NCI-H69 (cell line): ENCODE data around the gene RABGAP1.

ENCODE experiments used
- DNase-seq: peaks from one replicate; lab custom pipeline; 2025; lab: John Stamatoyannopoulos, UW

Gene RABGAP1

DNA sequence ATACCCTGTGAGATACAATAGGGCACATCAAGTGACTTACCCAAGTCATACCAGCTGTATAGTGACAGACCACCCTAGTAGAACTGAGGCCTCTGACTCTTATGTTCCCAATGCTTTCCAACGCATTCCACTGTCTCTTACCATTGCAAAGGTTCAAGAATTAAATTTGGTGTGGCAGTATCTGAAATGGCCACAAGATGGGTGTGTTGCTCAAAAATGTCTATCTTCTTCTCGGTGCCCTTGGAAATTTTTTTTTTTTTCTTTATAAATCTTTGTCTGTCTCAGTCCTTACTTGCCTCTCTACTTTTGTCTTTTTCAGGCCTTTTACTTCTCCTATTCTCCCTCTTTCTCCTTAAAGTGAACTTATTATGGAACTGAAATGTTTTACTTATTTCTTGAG lies 141.0 kb downstream of the RABGAP1 start:
- peak; percentile 47 for DNase-seq

DNA sequence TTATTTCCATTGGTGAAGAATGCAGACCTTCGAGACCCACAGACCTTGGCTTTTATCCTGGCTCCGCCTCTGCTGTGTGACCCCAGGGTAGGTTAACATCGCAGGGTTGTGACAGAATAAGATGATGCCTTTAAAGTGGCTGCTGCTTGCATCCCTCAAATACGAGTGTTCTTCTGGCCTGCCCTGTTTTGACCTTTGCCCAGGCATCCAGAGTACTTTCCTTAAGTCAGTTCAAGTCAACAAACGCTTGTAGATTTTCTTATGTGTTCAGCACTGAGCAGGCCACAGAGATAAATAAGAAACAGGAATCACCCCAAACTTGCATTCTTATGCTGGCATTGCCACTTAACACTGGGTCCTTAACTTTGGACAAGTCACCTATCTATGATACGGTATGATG lies 142.9 kb downstream of the RABGAP1 start:
- no peak for DNase-seq

DNA sequence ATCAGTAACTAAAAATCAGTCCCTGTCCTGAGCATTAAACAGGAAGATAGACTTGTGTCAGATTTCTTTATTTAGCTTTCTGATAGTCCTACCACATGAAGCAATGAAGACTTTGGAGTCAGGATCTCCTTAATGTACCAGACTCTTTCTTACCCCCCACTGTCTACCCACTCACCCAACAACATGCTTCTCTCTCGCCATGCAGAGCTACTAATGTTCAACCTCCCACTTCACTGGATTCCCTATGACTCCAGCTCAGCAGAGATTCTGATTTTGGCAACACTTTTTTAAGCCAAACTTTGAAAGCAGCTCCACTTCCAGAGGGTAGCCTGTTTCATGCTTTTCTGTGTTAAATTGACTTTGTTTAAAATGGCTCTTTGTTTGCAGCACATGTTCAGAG lies 143.4 kb downstream of the RABGAP1 start:
- no peak for DNase-seq

DNA sequence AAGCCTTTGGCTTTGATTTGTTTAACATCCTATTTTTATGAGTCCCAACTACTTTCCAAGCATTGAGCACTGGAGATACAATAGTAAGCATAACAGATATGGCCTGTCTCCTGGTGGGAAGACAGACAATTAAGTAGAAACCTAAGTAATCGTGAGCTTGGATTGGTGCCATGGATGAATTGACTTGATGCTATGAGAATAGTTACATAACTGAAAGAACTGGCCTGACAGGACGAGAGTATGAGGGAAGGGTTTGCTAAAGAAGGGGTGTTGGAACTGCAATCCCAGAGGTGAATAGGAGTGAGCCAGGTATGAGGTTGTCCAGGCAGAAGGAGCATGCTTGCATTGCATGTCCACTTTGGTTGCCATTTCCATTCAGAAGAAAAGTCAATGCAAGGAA lies 145.1 kb downstream of the RABGAP1 start:
- peak; percentile 35 for DNase-seq

DNA sequence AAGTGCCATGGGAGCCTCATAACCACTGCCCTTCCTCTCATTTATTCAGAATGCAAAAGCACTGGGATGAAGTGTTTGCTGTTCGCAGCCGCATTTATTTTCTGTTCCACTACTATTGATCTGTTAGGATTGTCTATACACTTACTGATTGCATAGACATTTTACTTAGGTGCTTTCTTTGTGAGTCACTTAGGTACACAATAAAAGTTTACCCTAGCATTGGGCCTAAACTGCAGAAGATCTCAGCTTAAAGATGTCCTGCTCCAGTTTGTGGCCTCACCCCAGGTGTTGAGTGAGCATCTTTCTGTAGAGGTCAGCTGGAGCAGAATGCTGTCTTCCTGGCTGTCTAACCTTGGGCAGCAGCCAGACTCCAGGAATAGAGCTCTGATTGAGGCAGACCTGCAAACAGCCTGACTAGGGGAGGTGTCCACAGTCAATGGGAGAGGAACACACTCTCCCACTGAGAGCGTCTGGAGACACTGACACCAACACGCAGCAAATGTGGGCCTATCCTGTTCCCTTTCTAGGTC lies 146.6 kb downstream of the RABGAP1 start:
- DNase-seq: no peak

DNA sequence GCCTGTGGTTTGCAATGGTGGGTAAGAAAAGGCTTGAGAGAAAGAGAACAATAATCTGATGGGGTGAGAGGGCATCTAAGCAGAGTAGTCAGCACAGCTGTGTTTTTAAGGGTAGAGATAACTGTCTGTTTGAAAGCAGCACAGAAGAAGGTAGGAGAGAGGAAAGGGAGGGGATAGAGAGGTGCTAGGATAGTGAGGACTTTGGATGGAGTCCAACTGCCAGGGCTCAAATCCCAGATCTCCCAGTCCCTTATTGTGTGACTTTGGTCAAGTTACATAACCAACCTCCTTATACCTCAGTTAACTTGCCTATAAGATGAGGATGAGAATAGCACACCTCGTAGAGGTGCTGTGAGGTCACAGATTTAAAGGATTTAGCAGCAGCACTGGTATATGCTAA lies 148.2 kb downstream of the RABGAP1 start:
- no peak for DNase-seq

DNA sequence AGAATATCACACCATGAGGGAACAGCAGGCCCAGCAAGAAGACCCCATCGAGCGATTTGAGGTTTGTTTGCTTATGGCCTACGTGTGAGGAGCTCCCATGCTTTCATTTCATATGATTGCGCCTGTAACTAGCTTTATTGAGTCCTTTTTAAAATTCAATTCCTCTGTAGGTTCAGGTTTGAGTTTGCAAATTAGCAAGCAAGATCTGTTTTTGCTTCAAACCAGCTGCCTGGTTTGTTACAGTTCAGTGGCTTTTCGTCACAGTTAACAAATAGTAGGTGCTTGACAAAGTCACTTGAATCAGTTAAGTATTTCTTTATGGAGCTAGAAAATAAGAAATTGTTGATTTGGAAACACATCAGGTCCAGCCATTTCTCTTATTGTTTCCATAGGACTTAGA lies 149.0 kb downstream of the RABGAP1 start:
- no peak for DNase-seq

DNA sequence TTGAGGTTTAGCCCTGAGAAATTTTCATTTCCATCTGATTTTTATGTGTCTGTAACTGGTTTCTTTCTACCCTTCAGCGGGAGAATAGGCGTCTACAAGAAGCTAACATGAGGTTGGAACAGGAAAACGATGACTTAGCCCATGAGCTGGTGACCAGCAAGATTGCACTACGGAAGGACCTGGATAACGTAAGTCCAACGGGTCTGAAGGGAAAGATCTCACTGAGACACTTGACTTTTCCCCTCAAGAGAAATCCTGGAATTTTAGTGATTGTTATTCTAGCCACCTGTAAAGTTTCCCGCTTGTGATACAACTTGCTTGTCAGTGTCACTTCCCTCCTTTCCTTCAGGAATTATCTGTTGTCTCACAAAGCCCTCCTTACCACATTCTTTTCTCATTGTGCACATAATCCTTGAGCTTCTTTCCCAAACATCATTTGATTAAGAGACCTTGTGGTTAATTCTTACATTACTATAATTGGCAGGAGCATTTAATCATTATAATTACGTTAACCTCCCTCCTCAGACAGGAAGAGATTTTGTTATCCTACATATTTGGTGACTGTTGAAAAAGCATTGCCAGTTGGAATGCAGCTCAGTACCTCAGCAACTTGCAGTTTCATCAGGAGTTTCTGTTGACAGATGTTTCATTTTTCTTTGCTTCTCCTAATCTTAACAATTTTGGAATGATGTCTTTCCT lies 149.5 kb downstream of the RABGAP1 start:
- DNase-seq: no peak

DNA sequence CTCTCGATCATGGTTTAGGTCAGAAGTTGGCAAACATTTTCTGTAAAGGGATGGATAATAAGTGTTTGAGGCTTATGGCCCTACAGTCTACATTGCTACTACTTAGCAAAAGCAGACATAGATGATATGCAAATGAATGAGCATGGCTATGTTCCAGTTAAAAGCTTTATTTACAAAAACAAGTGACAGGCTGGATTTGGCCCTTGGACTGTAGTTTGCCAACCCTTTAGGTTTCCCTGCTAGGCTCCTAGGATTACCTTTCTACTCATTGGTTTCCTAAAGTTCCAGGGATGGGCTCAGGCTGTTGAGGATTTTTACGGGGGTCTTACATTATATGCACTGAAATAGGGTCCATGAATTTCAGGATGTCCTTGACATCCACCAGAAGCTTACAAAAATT lies 150.1 kb downstream of the RABGAP1 start:
- no peak for DNase-seq

DNA sequence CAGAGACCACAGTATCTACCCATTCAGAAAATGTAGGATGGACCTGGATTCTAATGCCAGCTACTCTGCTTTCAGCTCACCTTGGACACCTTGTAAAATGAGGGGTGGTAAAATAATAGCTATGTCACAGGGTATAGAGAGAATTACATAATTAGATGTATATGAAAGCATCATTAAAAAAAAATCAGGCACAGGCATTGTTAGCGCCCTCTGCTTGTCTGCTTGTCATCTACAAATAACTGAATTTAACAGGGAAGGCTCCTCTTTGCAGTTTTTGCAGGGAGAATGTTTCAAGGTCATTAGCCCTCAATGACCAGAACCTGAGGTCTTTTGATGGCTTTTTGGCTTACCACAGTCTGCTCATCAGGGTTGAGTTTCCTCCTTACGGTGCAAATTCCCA lies 150.6 kb downstream of the RABGAP1 start:
- no peak for DNase-seq

DNA sequence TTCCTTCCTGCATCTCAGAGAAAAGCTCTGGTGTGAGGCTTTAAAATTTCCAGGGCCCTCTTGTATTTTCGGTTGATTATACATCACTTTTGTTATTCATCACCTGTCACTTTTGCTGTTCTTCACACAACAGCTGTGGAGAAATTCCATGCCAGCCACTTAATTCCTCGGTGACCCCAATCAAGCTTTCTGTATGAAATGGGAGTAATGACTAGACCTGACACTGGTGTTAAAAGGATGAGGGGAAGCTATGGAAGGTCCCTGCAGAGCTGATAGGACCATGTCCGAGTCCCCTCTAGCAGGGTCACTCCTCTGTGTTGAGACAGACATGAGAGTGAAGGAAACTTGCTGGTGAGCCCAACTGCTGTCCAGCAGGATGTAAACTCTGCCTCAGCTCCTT lies 152.3 kb downstream of the RABGAP1 start:
- no peak for DNase-seq

DNA sequence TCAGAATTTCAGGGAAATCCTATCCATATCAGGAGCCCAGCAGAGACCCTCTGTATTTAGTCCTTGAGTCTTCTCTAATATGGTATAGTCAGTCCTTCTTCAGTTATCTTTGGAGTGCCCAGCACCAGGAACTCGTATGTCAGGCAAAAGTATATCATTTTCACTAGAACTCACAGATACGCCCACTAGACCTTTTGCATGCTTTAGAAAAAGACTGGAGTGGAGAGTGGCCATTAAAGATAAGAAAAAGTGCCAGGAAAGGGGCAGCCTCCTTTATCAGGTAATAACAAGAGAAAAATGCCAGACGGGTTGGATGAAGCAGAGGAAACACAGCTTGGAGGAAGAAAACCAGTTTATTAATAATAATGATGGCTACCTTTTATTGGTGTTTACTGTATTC lies 156.2 kb downstream of the RABGAP1 start:
- no peak for DNase-seq

DNA sequence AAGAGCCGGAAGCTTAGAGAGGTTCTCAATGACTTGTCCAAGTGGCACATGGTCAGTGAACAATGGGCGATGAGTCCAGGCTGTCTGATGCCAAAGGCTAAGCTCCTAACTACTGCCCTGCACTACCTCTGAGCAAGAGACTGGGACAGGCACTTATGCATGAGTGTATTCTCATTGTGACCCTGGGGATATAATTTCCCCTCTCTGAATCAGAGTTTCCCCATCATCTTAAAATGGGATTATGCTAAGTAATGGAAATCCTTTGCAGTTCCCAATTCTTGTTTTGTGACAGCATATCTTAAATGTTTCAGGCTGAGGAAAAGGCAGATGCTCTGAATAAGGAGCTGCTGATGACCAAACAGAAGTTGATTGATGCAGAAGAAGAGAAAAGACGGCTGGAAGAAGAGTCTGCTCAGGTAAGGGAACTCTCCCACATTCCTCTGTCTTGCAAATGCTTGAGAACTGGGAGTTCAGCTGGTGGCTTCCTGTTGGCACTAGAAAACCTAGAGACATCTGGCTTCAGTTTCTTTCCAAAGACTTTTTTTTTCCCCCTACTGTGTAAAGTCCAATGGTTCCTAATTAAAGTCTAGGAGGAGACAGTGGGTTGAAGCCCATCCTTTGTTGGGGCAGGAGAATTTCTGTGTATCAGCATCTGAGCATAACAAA lies 156.7 kb downstream of the RABGAP1 start:
- DNase-seq: no peak

DNA sequence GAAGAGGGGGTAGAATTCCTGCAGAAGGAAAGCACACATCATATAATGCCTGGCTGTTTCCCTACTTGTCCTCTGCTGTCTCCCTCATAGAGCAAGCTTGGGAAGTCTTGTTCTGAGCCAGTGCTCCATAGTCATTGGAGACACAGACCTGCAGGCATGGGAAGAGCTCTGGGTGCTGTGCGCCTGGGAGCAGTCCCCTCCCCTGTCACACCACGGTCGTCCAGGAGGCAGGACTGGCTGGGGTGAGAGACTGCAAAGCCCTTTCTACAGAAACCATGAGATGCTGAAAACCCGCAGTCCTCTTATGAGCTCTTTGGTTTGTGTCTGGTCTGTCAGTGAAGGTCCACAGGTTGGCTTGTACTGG lies 157.3 kb downstream of the RABGAP1 start:
- no peak for DNase-seq

DNA sequence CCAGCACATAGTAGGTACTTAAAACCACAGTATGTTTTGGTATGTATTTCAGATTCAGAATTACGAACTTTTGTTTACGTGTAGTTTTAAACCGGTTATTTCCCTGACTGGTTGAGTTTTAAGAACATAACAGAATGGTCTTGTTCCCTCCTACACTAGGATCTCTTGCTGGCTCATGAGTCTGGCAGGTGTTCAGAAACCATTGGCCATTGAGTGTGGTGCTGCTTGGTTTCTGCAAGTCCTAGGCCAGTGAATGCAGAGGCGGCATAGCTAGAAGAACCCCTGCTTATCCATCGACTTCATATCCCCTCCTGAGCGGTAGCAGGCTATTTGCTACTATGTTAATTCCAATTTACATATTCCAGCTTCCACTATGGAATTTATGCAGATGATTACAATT lies 158.2 kb downstream of the RABGAP1 start:
- DNase-seq: no peak

DNA sequence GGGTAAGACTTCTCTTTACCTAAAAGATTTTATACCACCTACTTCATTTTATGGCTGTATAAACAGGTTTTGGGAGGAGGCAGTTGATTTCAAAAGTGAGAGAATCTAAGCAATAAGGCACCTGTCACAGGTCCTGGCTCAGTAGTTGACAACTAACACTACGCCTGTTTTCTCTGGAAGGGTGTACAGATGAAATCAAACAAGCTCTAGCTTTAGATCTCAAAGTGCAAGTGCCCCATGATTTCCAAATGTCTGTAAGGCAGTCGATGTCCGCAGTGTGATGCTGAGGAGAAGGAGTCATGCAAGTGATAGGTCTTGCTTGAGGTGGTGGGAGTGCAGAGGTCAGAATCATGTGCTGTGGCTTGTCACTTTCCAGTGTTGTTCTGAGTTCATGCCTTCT lies 158.7 kb downstream of the RABGAP1 start:
- DNase-seq: no peak

DNA sequence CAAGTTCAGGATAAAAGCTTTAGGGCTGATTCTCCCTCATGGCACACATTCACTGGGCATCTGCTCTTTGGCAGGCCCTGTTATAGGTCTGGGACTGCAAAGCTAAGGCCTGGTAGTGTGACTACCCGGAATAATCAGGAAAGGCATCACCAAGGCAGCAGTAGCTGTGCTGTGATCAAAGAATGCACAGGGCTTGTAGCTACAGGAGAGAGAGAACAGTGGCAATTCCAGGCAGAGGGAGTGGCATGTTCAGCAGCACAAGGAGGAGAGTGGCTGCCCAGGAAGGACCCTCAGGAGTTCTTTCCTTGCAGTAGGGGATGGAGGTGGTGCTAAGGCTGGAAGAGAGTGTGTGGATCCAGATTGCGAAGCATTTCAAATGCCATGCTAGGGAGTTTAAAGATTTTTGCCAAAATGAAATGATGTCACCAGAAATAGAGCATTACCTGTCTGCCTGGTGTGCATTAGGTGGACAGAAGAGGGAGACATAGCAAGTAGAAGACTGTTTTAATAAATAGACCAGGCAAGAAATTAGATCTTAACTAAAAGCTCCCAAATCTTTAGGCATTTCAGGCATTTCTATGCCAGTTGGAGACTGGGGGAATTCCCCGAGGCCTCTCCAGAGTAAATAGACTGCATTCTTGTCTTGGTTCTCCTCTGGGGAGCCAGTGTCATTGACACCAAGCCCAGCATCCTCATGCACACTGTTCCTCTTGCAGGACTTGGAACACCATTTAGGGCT lies 161.7 kb downstream of the RABGAP1 start:
- DNase-seq: peak; percentile 28

DNA sequence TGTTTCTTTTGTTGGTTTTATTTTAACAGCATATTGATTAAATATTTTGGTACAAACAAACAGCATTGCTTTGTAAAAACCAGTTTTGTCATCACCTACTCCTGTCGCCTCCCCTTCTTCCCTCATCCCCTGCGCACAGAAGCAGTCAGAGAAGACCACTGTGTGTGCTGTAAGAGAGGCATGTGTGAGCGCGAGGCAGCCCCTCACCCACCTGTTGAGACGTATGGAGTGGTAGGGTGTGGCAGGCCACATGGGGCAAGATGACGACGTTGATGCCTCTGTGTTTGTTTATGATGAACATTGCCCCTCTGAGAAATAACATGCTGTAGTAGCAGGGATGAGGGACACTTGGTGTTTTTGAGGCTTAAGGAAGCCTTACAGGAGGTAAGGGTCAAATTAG lies 164.0 kb downstream of the RABGAP1 start:
- no peak for DNase-seq

DNA sequence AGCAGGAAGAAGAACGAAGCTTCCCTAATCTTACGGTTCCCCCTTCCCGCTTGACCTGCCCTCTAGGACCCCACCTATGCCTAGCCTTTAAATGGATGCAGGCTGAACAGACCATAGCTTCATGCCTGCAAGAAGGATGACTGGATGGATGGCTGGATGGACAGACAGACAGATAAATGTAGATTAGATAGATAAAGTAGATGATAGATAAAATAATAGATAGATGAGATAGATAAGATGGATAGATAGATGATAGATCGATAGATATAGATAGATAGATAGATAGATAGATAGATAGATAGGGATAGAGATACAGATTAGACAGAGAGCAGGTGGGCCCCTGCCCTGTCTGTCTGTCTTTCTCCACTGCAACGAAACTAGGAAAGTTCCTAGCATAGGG lies 164.7 kb downstream of the RABGAP1 start:
- no peak for DNase-seq

DNA sequence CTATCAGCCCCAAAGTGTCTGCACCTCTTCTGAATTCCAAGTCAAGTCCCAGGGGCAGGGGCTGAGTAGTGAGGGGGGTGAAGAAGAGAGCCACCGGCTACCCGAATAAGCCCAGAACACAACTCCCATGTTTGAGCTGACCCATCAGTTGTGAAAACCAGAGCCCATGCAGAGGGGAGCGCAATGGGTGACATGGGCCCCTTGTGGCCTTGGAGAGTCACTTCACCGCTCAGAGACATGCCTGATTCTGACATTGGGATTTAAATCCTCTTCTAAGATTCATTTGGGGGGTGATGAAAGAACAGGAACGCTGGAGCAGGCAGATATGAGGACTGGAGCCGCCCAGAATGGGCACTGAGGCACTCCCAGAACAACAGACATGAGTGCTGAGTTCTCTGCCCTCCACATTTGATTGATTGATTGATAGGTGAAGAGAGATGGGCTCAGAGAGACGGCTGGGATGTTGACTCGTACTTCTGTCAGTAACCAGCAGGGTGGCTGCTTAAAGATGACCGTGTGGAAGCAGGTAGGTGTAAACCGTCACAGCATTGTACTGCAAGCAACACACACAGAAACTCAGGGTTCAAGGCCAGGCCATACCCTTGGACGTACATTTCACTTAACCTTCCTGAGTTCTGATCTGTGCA lies 166.9 kb downstream of the RABGAP1 start:
- DNase-seq: no peak

DNA sequence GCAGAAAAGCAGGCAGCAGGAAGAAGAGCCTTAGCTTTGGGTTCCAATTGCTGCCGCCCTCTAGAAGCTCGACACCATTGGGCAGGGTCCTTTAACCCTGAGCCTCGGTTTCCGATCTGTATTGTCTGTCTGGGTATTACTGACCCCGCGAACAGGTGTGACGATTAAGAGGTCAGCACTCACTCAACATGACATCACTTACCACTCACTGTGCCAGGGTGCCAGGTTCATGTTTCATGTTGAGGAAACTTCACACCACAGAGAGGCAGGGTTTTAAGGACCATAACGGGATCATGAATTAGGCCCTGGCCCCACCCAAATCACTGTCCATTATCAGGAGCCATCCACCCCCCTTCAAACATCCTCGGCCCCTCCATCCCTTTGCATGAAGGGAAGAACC lies 168.2 kb downstream of the RABGAP1 start:
- DNase-seq: no peak

DNA sequence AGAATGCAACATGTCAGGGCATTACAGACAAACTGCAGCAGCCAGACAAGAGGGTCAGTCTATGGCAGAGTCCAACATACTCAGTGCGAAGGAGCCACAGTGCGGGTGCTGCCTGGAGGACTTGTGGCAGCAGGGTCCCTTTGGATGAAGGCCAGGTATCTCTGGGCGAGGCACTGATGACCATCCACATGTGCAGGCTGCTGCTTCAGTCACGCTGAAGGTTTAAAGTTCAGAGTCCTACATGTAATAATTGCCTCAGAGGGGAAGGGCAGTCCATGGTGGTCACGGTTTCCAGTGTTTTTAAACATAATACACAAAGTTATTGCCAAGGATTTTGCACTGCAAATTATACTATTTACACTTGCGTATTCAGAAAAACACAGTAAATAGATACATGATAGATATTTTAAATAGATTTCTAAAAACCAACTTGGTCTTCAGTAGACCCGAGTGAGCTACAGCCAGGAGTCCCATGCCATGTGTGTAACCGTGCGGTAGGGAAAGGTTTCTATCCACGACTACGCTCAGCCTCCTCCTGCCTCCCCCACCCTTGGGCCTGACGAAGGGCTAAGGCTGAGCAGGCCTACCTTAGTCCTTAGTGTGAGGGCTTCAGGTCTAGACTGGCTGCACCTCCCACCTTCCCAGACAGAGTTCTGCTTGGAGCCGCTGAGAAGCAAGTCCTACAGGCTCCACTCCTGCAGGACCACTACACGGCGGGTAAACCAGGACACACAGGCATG lies 168.9 kb downstream of the RABGAP1 start:
- no peak for DNase-seq
